HG02852 (cell line): Measurements from ENCODE around the gene PTGDR2.

Source experiments
- ATAC-seq: cut with Tn5 transposase; IDR thresholded peaks from one replicate; pipeline ENCODE4 v1.9.1; 2021; ENCODE audit warnings: mild to moderate bottlenecking, moderate library complexity; ENCODE audit not compliant: unreplicated experiment

Gene PTGDR2

GRCh38 chr11:60874421-60875365 lies 18.9 kb upstream of the PTGDR2 start:
- no peak for ATAC-seq

GRCh38 chr11:60873533-60873932 lies 17.8 kb upstream of the PTGDR2 start:
- ATAC-seq, result no peak

- ATAC-seq, result no peak
Observed at GRCh38 chr11:60872961-60873524, 17.3 kb upstream of the PTGDR2 start.

- ATAC-seq, result no peak
Observed at GRCh38 chr11:60872124-60872960, 16.6 kb upstream of the PTGDR2 start.

- ATAC-seq, result no peak
Observed at GRCh38 chr11:60871378-60872061, 15.8 kb upstream of the PTGDR2 start.

- ATAC-seq, result no peak
Observed at GRCh38 chr11:60870733-60871377, 15.1 kb upstream of the PTGDR2 start.

- no peak for ATAC-seq
Observed at GRCh38 chr11:60870276-60870675, 14.5 kb upstream of the PTGDR2 start.

GRCh38 chr11:60869451-60869825 lies 13.7 kb upstream of the PTGDR2 start:
- no peak for ATAC-seq

- ATAC-seq, result no peak
Observed at GRCh38 chr11:60868682-60869450, 13.1 kb upstream of the PTGDR2 start.

GRCh38 chr11:60867871-60868681 lies 12.3 kb upstream of the PTGDR2 start:
- ATAC-seq, result no peak

- no peak for ATAC-seq
Observed at GRCh38 chr11:60866911-60867870, 11.4 kb upstream of the PTGDR2 start, which contains the start of gene ZP1. TSS of gene ZP1 (plus strand) at chr11:60867542. CDS start at chr11:60867562, 20 bp downstream.

GRCh38 chr11:60864856-60865513 lies 9.2 kb upstream of the PTGDR2 start:
- ATAC-seq, result no peak

GRCh38 chr11:60863550-60864521 lies 8.1 kb upstream of the PTGDR2 start:
- no peak for ATAC-seq

GRCh38 chr11:60862171-60862570 lies 6.4 kb upstream of the PTGDR2 start:
- ATAC-seq, result no peak

GRCh38 chr11:60860943-60861342 lies 5.2 kb upstream of the PTGDR2 start:
- no peak for ATAC-seq
